Measurements from ENCODE around the gene KCNQ1OT1.

Gene KCNQ1OT1

GRCh38 chr11:2651054-2651617, 48.7 kb downstream of the KCNQ1OT1 start:
- TF ChIP-seq EZH2phosphoT487 (IDR thresholded peaks at IDR 0.05; ENCODE audit: borderline replicate concordance): no peak
- no peak for TF ChIP-seq CTCF (conservative IDR thresholded peaks at IDR 0.05; ENCODE audit: low read length)
- Histone ChIP-seq H3K79me2 (ENCODE audit: insufficient read depth, low read length) (no peaks in the 10 kb centered on the region), H3K4me3 (ENCODE audit: low read length, poor library complexity, severe bottlenecking) (no peak overlapping the region), H3K9me3 (ENCODE audit: insufficient read depth, low read depth, low read length) (peaks cover 30% of the 10 kb centered on the region), H3K9me2 (replicated peaks; ENCODE audit: low read depth, low read length) (no peaks in the 10 kb centered on the region), H3K4me1 (ENCODE audit: insufficient read depth, low read length, poor library complexity, severe bottlenecking) (peaks cover 3% of the 10 kb centered on the region), H2AFZ (ENCODE audit: low read length) (no peak overlapping the region), H3K4me2 (ENCODE audit: low read depth, low read length, poor library complexity, severe bottlenecking) (no peak overlapping the region), H4K20me1 (ENCODE audit: insufficient read depth, low read length, poor library complexity, severe bottlenecking) (no peaks in the 10 kb centered on the region), H3K36me3 (ENCODE audit: insufficient read depth, low read length) (no peaks in the 10 kb centered on the region; the same call in 1 of the 2 replicates), H3K27me3 (ENCODE audit: insufficient read depth, low read length, poor library complexity, severe bottlenecking) (no peaks in the 10 kb centered on the region), H3F3A (ENCODE audit: low read depth) (no peaks in the 10 kb centered on the region), H3K9ac (ENCODE audit: low read depth, low read length, poor library complexity, severe bottlenecking) (no peak overlapping the region)

DNA sequence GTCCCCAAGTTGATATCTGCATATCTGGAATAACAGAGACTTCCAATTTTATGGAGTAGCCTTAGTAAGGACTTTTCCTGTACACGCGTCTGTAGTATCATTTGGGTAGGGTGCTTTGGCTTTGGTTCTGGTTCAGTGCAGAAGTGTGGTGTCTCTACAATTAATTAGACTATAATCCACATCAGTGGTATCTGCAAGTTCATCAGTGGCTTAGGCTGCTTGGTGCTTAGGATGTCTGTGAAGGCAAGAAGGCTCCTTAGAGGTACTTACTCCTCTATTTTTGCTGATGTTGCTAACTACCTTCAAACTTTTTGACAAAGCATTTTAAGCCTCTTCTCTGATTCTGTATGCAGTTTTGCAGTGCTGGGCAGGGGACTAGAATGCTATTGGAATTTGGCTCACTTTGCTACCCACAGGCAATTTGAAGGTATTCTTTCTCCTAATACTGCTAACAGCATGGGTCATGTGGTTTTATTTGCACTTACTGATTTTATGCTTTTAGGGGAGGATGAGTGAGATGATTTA, 49.4 kb downstream of the KCNQ1OT1 start:
- Histone ChIP-seq H3K9ac (ENCODE audit: low read depth, low read length, poor library complexity, severe bottlenecking) (no peak overlapping the region), H3K4me3 (ENCODE audit: low read length, poor library complexity, severe bottlenecking) (no peak overlapping the region), H4K20me1 (ENCODE audit: insufficient read depth, low read length, poor library complexity, severe bottlenecking) (no peaks in the 10 kb centered on the region), H3F3A (ENCODE audit: low read depth) (no peaks in the 10 kb centered on the region), H3K9me3 (ENCODE audit: insufficient read depth, low read depth, low read length) (peaks cover 36% of the 10 kb centered on the region), H3K79me2 (ENCODE audit: insufficient read depth, low read length) (no peaks in the 10 kb centered on the region), H3K4me2 (ENCODE audit: low read depth, low read length, poor library complexity, severe bottlenecking) (no peak overlapping the region), H3K36me3 (ENCODE audit: insufficient read depth, low read length) (no peaks in the 10 kb centered on the region; the same call in 1 of the 2 replicates), H3K27me3 (ENCODE audit: insufficient read depth, low read length, poor library complexity, severe bottlenecking) (no peaks in the 10 kb centered on the region), H3K4me1 (ENCODE audit: insufficient read depth, low read length, poor library complexity, severe bottlenecking) (no peaks in the 10 kb centered on the region), H3K9me2 (replicated peaks; ENCODE audit: low read depth, low read length) (no peaks in the 10 kb centered on the region), H2AFZ (ENCODE audit: low read length) (no peak overlapping the region)
- TF ChIP-seq EZH2phosphoT487 (IDR thresholded peaks at IDR 0.05; ENCODE audit: borderline replicate concordance): no peak
- TF ChIP-seq CTCF (conservative IDR thresholded peaks at IDR 0.05; ENCODE audit: low read length): no peak

GRCh38 chr11:2649848-2650247, 49.9 kb downstream of the KCNQ1OT1 start:
- H3K9me2 ChIP-seq (replicated peaks; ENCODE audit: low read depth, low read length): no peaks in the 10 kb centered on the region
- TF ChIP-seq CTCF (conservative IDR thresholded peaks at IDR 0.05; ENCODE audit: low read length): no peak
- no peak for TF ChIP-seq EZH2phosphoT487 (IDR thresholded peaks at IDR 0.05; ENCODE audit: borderline replicate concordance)
- H3K4me2 ChIP-seq (ENCODE audit: low read depth, low read length, poor library complexity, severe bottlenecking): no peak overlapping the region
- H3K9ac ChIP-seq (ENCODE audit: low read depth, low read length, poor library complexity, severe bottlenecking): no peak overlapping the region
- H3F3A ChIP-seq (ENCODE audit: low read depth): no peaks in the 10 kb centered on the region
- no peaks in the 10 kb centered on the region for H3K79me2 ChIP-seq (ENCODE audit: insufficient read depth, low read length)
- H3K4me3 ChIP-seq (ENCODE audit: low read length, poor library complexity, severe bottlenecking): no peak overlapping the region
- no peaks in the 10 kb centered on the region for H4K20me1 ChIP-seq (ENCODE audit: insufficient read depth, low read length, poor library complexity, severe bottlenecking)
- H3K27me3 ChIP-seq (ENCODE audit: insufficient read depth, low read length, poor library complexity, severe bottlenecking): no peaks in the 10 kb centered on the region
- H3K9me3 ChIP-seq (ENCODE audit: insufficient read depth, low read depth, low read length): peaks cover 41% of the 10 kb centered on the region
- no peaks in the 10 kb centered on the region for H3K4me1 ChIP-seq (ENCODE audit: insufficient read depth, low read length, poor library complexity, severe bottlenecking)
- no peaks in the 10 kb centered on the region; the same call in 1 of the 2 replicates for H3K36me3 ChIP-seq (ENCODE audit: insufficient read depth, low read length)
- no peak overlapping the region for H2AFZ ChIP-seq (ENCODE audit: low read length)

Data from Loucy (cell line).